Measurements from ENCODE around the gene GHR.

GHR gene

DNA sequence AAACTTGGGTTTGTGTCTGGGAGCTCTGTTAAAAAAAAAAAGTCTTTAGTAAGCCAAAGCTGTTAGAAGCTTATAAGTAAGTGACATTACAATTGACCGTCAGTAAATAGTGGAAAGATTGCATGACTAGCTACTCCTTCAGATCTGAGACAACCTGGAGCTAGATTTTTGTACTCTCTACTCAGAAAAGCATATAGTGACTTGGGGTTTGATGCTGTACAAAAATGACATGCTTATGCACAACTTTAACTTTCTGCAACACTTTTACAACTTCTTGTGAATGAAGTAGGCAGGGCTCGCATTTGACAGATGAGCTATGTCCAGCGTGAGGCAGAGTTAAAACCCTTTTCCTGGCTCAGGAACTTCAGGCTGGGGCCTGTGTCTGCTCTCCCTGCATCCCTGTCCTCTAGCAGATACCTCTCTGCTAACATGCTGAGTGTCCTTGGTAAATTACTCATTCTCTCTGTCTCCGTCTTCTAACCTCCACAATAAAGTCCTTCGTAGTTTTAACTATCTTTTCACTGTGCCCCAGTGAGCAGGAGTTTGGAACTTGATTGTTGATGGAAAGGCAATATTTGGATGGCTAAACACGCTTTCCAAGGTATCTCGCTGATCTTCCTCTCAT lies 471 bp upstream of the GHR start:
- peaks cover 0 to 20% (median 11%) of the 10 kb centered on the region in 4 experiments for H3K4me1 ChIP-seq (ENCODE audit: control extremely low read depth in 1 of 4, control insufficient read depth in 4 of 4, insufficient read depth in 4 of 4, low read length in 3 of 4)
- H3K36me3 ChIP-seq (ENCODE audit: control insufficient read depth in 4 of 4, insufficient read depth in 4 of 4, low read length in 3 of 4) = no peaks in the 10 kb centered on the region
- H3K9me3 ChIP-seq (ENCODE audit: control extremely low read depth in 1 of 5, control insufficient read depth in 4 of 5, insufficient read depth in 2 of 5, low read depth in 1 of 5, low read length in 4 of 5) = no peaks in the 10 kb centered on the region
- DNase-seq = no peak
- WGBS (ENCODE audit: insufficient coverage) = 50% methylated on average over 3 of the region's 7 CpGs
- ChIA-PET POLR2A (no interaction called here), CTCF (interaction anchor here (0.9 to 1.4 kb wide), 8 partner anchors 9 to 466 kb away, joined by 3 to 5 read pairs (median 3); no protein-coding TSS in a partner anchor)
- no peak overlapping the region for H3K27ac ChIP-seq (ENCODE audit: insufficient read depth in 1 of 2, low read depth in 1 of 2, low read length in 2 of 2, poor library complexity in 1 of 2, severe bottlenecking in 2 of 2)
- peak overlapping the region in 5 of 7 experiments; percentile 60 to 81 (median 77) for H3K4me3 ChIP-seq (ENCODE audit: control insufficient read depth in 1 of 7, extremely low read depth in 1 of 7, insufficient read depth in 4 of 7, low read depth in 2 of 7, low read length in 6 of 7)
- peaks cover 8 to 29% (median 22%) of the 10 kb centered on the region in 5 experiments for H3K27me3 ChIP-seq (replicated peaks in 2 of 5; ENCODE audit: control insufficient read depth in 4 of 5, insufficient read depth in 5 of 5, low read length in 4 of 5)

DNA sequence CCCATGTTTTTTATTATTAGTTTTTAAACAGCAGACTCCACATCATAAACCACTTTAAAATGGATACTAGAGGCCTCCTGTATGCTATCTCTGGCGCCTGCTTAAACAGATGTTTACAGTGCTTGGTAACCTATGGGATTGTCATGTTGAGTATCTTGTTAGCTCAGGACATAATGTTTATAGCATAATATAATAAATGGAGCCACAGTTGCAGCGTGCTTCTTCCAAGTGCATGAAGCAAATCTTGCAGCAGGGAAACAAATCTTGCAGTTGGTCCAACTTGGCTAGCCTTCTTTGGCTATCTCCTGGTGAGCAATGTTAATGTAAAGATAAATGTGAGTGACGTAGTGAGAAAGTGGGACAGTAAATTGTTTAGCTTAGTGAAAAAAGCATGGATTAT lies 2.8 kb downstream of the GHR start:
- H3K9me3 ChIP-seq (ENCODE audit: control extremely low read depth in 1 of 5, control insufficient read depth in 4 of 5, insufficient read depth in 2 of 5, low read depth in 1 of 5, low read length in 4 of 5) = no peaks in the 10 kb centered on the region
- 100% methylated on average over 2 of the region's 3 CpGs for WGBS (ENCODE audit: insufficient coverage)
- ChIA-PET POLR2A (no interaction called here), CTCF (interaction anchor here (1.1 kb wide), 1 partner anchor 9 kb away, joined by 3 read pairs; no protein-coding TSS in a partner anchor)
- no peak overlapping the region for H3K4me3 ChIP-seq (ENCODE audit: control insufficient read depth in 1 of 7, extremely low read depth in 1 of 7, insufficient read depth in 4 of 7, low read depth in 2 of 7, low read length in 6 of 7)
- peaks cover 0 to 20% (median 11%) of the 10 kb centered on the region in 4 experiments for H3K4me1 ChIP-seq (ENCODE audit: control extremely low read depth in 1 of 4, control insufficient read depth in 4 of 4, insufficient read depth in 4 of 4, low read length in 3 of 4)
- no peaks in the 10 kb centered on the region for H3K36me3 ChIP-seq (ENCODE audit: control insufficient read depth in 4 of 4, insufficient read depth in 4 of 4, low read length in 3 of 4)
- DNase-seq = no peak
- peaks cover 8 to 29% (median 22%) of the 10 kb centered on the region in 5 experiments for H3K27me3 ChIP-seq (replicated peaks in 2 of 5; ENCODE audit: control insufficient read depth in 4 of 5, insufficient read depth in 5 of 5, low read length in 4 of 5)
- no peak overlapping the region for H3K27ac ChIP-seq (ENCODE audit: insufficient read depth in 1 of 2, low read depth in 1 of 2, low read length in 2 of 2, poor library complexity in 1 of 2, severe bottlenecking in 2 of 2)

DNA sequence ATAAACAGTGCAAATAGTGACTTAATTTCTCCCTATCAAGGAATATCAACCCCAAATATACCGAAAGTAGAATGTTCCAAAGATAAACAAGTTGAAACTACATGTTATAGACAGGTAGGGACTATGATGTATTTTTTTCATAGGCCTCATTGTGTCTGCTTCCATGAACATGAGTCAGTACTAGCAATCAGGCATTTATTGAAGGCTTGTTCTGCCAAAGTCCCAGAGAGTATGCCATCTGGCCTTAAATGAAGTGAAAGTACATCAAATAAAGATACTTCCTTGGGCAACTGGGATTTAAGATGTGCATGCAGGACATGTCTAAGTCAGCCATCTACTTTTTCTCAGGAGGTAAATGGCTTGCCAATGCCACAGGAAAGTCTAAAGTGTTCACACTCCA lies 6.5 kb downstream of the GHR start:
- Histone ChIP-seq H3K27me3 (replicated peaks in 2 of 5; ENCODE audit: control insufficient read depth in 4 of 5, insufficient read depth in 5 of 5, low read length in 4 of 5) (peaks cover 6 to 18% (median 11%) of the 10 kb centered on the region in 5 experiments), H3K27ac (ENCODE audit: insufficient read depth in 1 of 2, low read depth in 1 of 2, low read length in 2 of 2, poor library complexity in 1 of 2, severe bottlenecking in 2 of 2) (no peak overlapping the region), H3K9me3 (ENCODE audit: control extremely low read depth in 1 of 5, control insufficient read depth in 4 of 5, insufficient read depth in 2 of 5, low read depth in 1 of 5, low read length in 4 of 5) (no peaks in the 10 kb centered on the region), H3K4me3 (ENCODE audit: control insufficient read depth in 1 of 7, extremely low read depth in 1 of 7, insufficient read depth in 4 of 7, low read depth in 2 of 7, low read length in 6 of 7) (no peak overlapping the region), H3K36me3 (ENCODE audit: control insufficient read depth in 4 of 4, insufficient read depth in 4 of 4, low read length in 3 of 4) (no peaks in the 10 kb centered on the region), H3K4me1 (ENCODE audit: control extremely low read depth in 1 of 4, control insufficient read depth in 4 of 4, insufficient read depth in 4 of 4, low read length in 3 of 4) (peaks cover 0 to 5% (median 2%) of the 10 kb centered on the region in 4 experiments)
- ChIA-PET POLR2A (no interaction called here), CTCF (no interaction called here)
- no CpG with 5 or more reads among the region's 1 CpG for WGBS (ENCODE audit: insufficient coverage)
- DNase-seq = no peak

DNA sequence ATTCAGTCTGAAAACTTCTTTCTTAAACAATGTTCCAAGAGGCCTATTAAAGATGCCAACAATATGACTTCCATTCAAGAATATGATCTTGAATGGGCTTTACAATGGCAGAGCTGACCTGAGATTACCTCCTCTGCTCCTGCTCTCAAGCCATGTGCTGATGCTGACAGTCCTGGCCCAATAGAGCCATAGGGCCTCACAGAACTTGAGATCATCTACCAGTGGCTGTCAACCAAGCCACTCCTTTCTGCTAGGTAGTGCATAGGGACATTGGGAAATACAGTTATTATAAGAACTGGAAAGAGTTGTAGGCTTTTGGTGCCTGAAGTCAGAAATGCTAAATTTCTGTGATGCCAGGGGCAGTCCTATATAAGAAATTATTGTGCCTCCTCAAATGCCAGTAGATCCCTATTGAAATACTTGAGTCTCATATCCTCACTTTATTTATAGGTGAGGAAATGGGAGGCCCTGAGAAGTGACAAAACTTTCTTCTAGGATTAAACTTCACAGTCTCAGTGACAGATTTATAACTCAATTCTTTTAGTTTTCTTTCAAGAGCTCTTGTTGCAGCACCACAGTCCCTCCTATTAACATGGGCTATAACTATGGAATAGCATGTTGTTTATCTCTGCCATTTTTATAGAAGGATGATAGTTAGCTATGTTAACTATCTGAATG lies 10.9 kb downstream of the GHR start:
- DNase-seq = no peak
- Histone ChIP-seq H3K27me3 (replicated peaks in 2 of 5; ENCODE audit: control insufficient read depth in 4 of 5, insufficient read depth in 5 of 5, low read length in 4 of 5) (no peaks in the 10 kb centered on the region), H3K4me3 (ENCODE audit: control insufficient read depth in 1 of 7, extremely low read depth in 1 of 7, insufficient read depth in 4 of 7, low read depth in 2 of 7, low read length in 6 of 7) (no peak overlapping the region), H3K4me1 (ENCODE audit: control extremely low read depth in 1 of 4, control insufficient read depth in 4 of 4, insufficient read depth in 4 of 4, low read length in 3 of 4) (no peaks in the 10 kb centered on the region), H3K36me3 (ENCODE audit: control insufficient read depth in 4 of 4, insufficient read depth in 4 of 4, low read length in 3 of 4) (no peaks in the 10 kb centered on the region), H3K9me3 (ENCODE audit: control extremely low read depth in 1 of 5, control insufficient read depth in 4 of 5, insufficient read depth in 2 of 5, low read depth in 1 of 5, low read length in 4 of 5) (no peaks in the 10 kb centered on the region), H3K27ac (ENCODE audit: insufficient read depth in 1 of 2, low read depth in 1 of 2, low read length in 2 of 2, poor library complexity in 1 of 2, severe bottlenecking in 2 of 2) (no peak overlapping the region)
- ChIA-PET CTCF (interaction anchor here (1.1 kb wide), 1 partner anchor 9 kb away, joined by 3 read pairs; no protein-coding TSS in a partner anchor), POLR2A (no interaction called here)

DNA sequence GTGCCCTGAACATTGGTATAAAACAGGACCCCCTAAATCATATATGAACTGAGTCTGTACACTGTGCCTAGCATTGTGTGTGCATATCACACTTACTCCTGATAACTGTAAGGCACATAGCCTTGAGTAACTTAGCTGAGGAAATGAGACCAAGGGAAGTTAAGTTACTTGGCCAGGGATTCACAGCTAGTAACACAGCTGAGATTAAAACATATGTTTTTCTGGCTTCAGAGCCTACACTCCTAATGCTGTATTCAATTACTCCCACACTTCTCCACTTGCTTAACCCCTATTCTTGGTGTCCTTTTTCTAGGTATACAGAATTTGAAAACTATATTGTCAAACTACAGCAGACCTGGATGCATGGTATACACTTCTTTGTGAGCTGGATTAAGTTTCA lies 12.8 kb downstream of the GHR start:
- DNase-seq = no peak
- ChIA-PET CTCF (no interaction called here), POLR2A (no interaction called here)

DNA sequence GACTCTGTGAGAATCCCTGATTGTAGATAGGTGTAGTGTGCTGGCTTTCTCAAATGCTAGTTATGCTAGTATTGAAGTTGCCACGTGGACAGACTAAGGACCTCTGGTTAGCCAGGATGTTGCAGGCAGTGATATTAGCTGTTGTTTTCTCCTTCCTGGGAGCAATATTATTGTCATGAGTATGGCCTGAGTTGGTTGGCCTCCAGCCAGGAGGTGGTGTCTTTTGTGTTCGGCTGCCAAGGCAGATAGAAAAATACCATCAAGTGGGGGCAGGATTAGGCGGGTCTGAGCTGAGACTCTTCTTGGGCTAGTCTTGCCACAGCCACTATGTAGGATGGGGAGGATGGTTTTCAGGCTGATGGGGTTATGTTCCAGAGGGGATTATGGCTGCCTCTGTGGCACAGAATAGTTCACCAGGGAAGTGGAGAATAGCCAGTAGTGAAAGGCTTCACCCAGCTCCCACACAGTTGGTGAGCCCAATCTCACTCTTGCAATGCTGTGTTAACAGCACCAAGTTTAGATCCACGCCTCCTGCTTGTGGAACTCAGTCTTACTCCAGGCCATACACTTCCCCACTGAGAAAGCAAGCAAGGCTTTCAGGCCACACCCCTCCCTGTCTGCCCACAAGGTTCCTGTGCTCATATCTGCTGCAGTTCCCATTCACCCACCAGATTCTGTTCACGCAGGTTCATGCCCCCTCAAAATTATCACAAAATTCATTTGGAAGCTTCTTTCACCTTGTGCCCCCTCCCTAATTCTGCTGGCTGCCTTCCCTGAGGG lies 31.2 kb downstream of the GHR start:
- Histone ChIP-seq H3K27me3 (replicated peaks in 2 of 5; ENCODE audit: control insufficient read depth in 4 of 5, insufficient read depth in 5 of 5, low read length in 4 of 5) (no peaks in the 10 kb centered on the region), H3K9me3 (ENCODE audit: control extremely low read depth in 1 of 5, control insufficient read depth in 4 of 5, insufficient read depth in 2 of 5, low read depth in 1 of 5, low read length in 4 of 5) (peaks cover 0 to 9% (median 2%) of the 10 kb centered on the region in 5 experiments), H3K4me1 (ENCODE audit: control extremely low read depth in 1 of 4, control insufficient read depth in 4 of 4, insufficient read depth in 4 of 4, low read length in 3 of 4) (no peaks in the 10 kb centered on the region), H3K4me3 (ENCODE audit: control insufficient read depth in 1 of 7, extremely low read depth in 1 of 7, insufficient read depth in 4 of 7, low read depth in 2 of 7, low read length in 6 of 7) (no peak overlapping the region), H3K36me3 (ENCODE audit: control insufficient read depth in 4 of 4, insufficient read depth in 4 of 4, low read length in 3 of 4) (no peaks in the 10 kb centered on the region), H3K27ac (ENCODE audit: insufficient read depth in 1 of 2, low read depth in 1 of 2, low read length in 2 of 2, poor library complexity in 1 of 2, severe bottlenecking in 2 of 2) (no peak overlapping the region)
- 96% methylated on average over 3 of the region's 5 CpGs for WGBS (ENCODE audit: insufficient coverage)
- DNase-seq = no peak
- POLR2A ChIA-PET = no interaction called here
- CTCF ChIA-PET = no interaction called here

More for the DNA sequence above, 12.8 kb downstream of the GHR start:
- Histone ChIP-seq H3K4me1 (ENCODE audit: control extremely low read depth in 1 of 4, control insufficient read depth in 4 of 4, insufficient read depth in 4 of 4, low read length in 3 of 4) (no peaks in the 10 kb centered on the region), H3K4me3 (ENCODE audit: control insufficient read depth in 1 of 7, extremely low read depth in 1 of 7, insufficient read depth in 4 of 7, low read depth in 2 of 7, low read length in 6 of 7) (no peak overlapping the region), H3K27ac (ENCODE audit: insufficient read depth in 1 of 2, low read depth in 1 of 2, low read length in 2 of 2, poor library complexity in 1 of 2, severe bottlenecking in 2 of 2) (no peak overlapping the region), H3K27me3 (replicated peaks in 2 of 5; ENCODE audit: control insufficient read depth in 4 of 5, insufficient read depth in 5 of 5, low read length in 4 of 5) (no peaks in the 10 kb centered on the region), H3K36me3 (ENCODE audit: control insufficient read depth in 4 of 4, insufficient read depth in 4 of 4, low read length in 3 of 4) (no peaks in the 10 kb centered on the region), H3K9me3 (ENCODE audit: control extremely low read depth in 1 of 5, control insufficient read depth in 4 of 5, insufficient read depth in 2 of 5, low read depth in 1 of 5, low read length in 4 of 5) (no peaks in the 10 kb centered on the region)

DNA sequence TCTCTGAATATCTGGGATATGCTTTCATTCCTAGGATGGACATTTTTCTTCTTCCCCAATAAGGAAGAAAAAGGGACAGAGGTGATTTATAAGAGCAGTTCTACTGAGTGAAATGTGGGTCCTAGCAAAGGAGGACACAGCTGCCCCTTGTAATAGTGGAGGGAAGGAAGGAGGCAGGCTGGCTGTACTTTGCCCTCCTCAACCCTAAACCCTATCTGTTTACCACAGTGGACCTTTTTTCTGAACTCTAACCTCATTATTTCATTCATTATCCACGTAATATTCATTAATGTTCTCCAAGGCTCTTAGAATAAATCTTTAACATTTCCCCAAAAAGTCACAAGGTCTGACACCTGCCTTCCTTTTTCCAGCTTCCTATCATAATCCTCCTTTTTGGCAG lies 37.8 kb downstream of the GHR start:
- Histone ChIP-seq H3K9me3 (ENCODE audit: control extremely low read depth in 1 of 5, control insufficient read depth in 4 of 5, insufficient read depth in 2 of 5, low read depth in 1 of 5, low read length in 4 of 5) (no peaks in the 10 kb centered on the region), H3K36me3 (ENCODE audit: control insufficient read depth in 4 of 4, insufficient read depth in 4 of 4, low read length in 3 of 4) (no peaks in the 10 kb centered on the region), H3K4me1 (ENCODE audit: control extremely low read depth in 1 of 4, control insufficient read depth in 4 of 4, insufficient read depth in 4 of 4, low read length in 3 of 4) (no peaks in the 10 kb centered on the region), H3K4me3 (ENCODE audit: control insufficient read depth in 1 of 7, extremely low read depth in 1 of 7, insufficient read depth in 4 of 7, low read depth in 2 of 7, low read length in 6 of 7) (no peak overlapping the region), H3K27ac (ENCODE audit: insufficient read depth in 1 of 2, low read depth in 1 of 2, low read length in 2 of 2, poor library complexity in 1 of 2, severe bottlenecking in 2 of 2) (no peak overlapping the region), H3K27me3 (replicated peaks in 2 of 5; ENCODE audit: control insufficient read depth in 4 of 5, insufficient read depth in 5 of 5, low read length in 4 of 5) (no peaks in the 10 kb centered on the region)
- ChIA-PET POLR2A (no interaction called here), CTCF (no interaction called here)
- WGBS (ENCODE audit: insufficient coverage) = 86% methylated on average over 1 of the region's 1 CpG
- no peak for DNase-seq
